ENCODE results near the gene DNHD1. TPM values are rescaled to one million over a fixed set of nuclear protein-coding genes. Genes with fewer than 3 reads are reported as not detected.

The DNHD1 gene
- total and polyA plus RNA-seq, 2 of the 4 experiments (the other 2 are of a cell fraction): 1.8 to 3.6 TPM

GRCh38 chr11:6603287-6604080 is 106.4 kb downstream of the DNHD1 start, which contains the start of the genes ILK and RRP8 (continued):
- TF ChIP-seq CEBPB (IDR thresholded peaks at IDR 0.05; ENCODE audit: low read depth, low read length): no peak
- TF ChIP-seq BHLHE40 (IDR thresholded peaks at IDR 0.05; ENCODE audit: low read depth, low read length): no peak
- no peak for TF ChIP-seq NFE2L2 (IDR thresholded peaks at IDR 0.05; ENCODE audit: low read depth, low read length)
- TF ChIP-seq CTCF (conservative IDR thresholded peaks at IDR 0.05; ENCODE audit: low read depth, low read length): peak; percentile 27
- TF ChIP-seq MAZ (IDR thresholded peaks at IDR 0.05; ENCODE audit: borderline replicate concordance, low read depth, low read length): peak; percentile 97; the same call in 1 of the 2 replicates
